ENCODE results near the gene NRL.

Gene NRL

DNA sequence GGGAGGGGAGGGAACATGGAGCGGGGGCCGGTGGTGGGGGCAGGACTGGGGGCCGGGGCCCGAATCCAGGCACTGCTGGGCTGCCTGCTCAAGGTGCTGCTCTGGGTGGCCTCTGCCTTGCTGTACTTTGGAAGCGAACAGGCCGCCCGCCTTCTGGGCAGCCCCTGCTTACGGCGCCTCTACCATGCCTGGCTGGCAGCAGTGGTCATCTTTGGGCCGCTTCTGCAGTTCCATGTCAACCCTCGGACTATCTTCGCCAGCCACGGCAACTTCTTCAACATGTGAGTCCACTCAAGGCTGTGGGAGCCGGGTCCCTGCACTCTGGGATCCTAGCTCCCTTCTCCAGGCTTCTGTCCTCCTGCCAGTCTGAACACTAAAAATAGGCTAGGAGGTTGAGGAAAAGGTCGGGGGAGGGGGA, 16.8 kb upstream of the NRL start:
- H3K9ac ChIP-seq (ENCODE audit: low read depth, low read length, poor library complexity, severe bottlenecking), result no peak overlapping the region
- H4K20me1 ChIP-seq (ENCODE audit: insufficient read depth, low read length, poor library complexity, severe bottlenecking), result peaks cover 3% of the 10 kb centered on the region
- H3K79me2 ChIP-seq (ENCODE audit: insufficient read depth, low read length), result peaks cover 6% of the 10 kb centered on the region
- H3K4me1 ChIP-seq (ENCODE audit: insufficient read depth, low read length, poor library complexity, severe bottlenecking), result peaks cover 27% of the 10 kb centered on the region
- H3K4me2 ChIP-seq (ENCODE audit: low read depth, low read length, poor library complexity, severe bottlenecking), result no peak overlapping the region
- H3K4me3 ChIP-seq (ENCODE audit: low read length, poor library complexity, severe bottlenecking), result no peak overlapping the region
- no peak overlapping the region for H2AFZ ChIP-seq (ENCODE audit: low read length)
- no peaks in the 10 kb centered on the region for H3K9me3 ChIP-seq (ENCODE audit: insufficient read depth, low read depth, low read length)
- no peaks in the 10 kb centered on the region for H3K9me2 ChIP-seq (replicated peaks; ENCODE audit: low read depth, low read length)
- no peaks in the 10 kb centered on the region for H3F3A ChIP-seq (ENCODE audit: low read depth)
- TF ChIP-seq, protein P1, sequence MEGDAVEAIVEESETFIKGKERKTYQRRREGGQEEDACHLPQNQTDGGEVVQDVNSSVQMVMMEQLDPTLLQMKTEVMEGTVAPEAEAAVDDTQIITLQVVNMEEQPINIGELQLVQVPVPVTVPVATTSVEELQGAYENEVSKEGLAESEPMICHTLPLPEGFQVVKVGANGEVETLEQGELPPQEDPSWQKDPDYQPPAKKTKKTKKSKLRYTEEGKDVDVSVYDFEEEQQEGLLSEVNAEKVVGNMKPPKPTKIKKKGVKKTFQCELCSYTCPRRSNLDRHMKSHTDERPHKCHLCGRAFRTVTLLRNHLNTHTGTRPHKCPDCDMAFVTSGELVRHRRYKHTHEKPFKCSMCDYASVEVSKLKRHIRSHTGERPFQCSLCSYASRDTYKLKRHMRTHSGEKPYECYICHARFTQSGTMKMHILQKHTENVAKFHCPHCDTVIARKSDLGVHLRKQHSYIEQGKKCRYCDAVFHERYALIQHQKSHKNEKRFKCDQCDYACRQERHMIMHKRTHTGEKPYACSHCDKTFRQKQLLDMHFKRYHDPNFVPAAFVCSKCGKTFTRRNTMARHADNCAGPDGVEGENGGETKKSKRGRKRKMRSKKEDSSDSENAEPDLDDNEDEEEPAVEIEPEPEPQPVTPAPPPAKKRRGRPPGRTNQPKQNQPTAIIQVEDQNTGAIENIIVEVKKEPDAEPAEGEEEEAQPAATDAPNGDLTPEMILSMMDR (conservative IDR thresholded peaks at IDR 0.05; ENCODE audit: low read length), result no peak
- no peak for TF ChIP-seq EZH2phosphoT487 (IDR thresholded peaks at IDR 0.05; ENCODE audit: borderline replicate concordance)
- H3K36me3 ChIP-seq (ENCODE audit: insufficient read depth, low read length), result no peaks in the 10 kb centered on the region
- no peaks in the 10 kb centered on the region for H3K27me3 ChIP-seq (ENCODE audit: insufficient read depth, low read length, poor library complexity, severe bottlenecking)

- Histone ChIP-seq H4K20me1 (ENCODE audit: insufficient read depth, low read length, poor library complexity, severe bottlenecking) (no peaks in the 10 kb centered on the region), H3F3A (ENCODE audit: low read depth) (no peaks in the 10 kb centered on the region), H3K9ac (ENCODE audit: low read depth, low read length, poor library complexity, severe bottlenecking) (peak overlapping the region; percentile 17), H3K9me3 (ENCODE audit: insufficient read depth, low read depth, low read length) (no peaks in the 10 kb centered on the region), H3K9me2 (replicated peaks; ENCODE audit: low read depth, low read length) (no peaks in the 10 kb centered on the region), H3K4me3 (ENCODE audit: low read length, poor library complexity, severe bottlenecking) (no peak overlapping the region), H3K27me3 (ENCODE audit: insufficient read depth, low read length, poor library complexity, severe bottlenecking) (no peaks in the 10 kb centered on the region), H2AFZ (ENCODE audit: low read length) (no peak overlapping the region), H3K4me2 (ENCODE audit: low read depth, low read length, poor library complexity, severe bottlenecking) (peak overlapping the region; percentile 12), H3K4me1 (ENCODE audit: insufficient read depth, low read length, poor library complexity, severe bottlenecking) (peaks cover 22% of the 10 kb centered on the region), H3K79me2 (ENCODE audit: insufficient read depth, low read length) (no peaks in the 10 kb centered on the region), H3K36me3 (ENCODE audit: insufficient read depth, low read length) (no peaks in the 10 kb centered on the region)
- no peak for TF ChIP-seq EZH2phosphoT487 (IDR thresholded peaks at IDR 0.05; ENCODE audit: borderline replicate concordance)
- TF ChIP-seq, protein P1 (conservative IDR thresholded peaks at IDR 0.05; ENCODE audit: low read length), result no peak
Measured at GRCh38 chr14:24130717-24131548, 16.2 kb upstream of the NRL start.

DNA sequence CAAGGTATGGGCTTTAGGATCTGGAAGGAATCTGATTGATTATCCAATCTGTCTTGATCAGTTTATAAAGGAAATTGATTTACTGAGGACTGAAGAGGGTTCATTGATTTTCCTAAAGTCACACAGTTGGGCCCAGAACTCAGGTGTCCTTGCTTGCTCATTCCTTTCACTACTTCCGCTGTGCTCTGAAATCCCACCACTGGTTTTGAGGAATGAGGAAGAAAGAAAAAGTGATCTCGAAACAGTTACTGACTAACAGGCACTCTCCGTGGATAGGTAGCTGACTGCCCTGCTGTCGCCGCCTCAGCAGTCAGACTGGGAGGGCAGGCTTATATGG, 15.6 kb upstream of the NRL start, which contains the start of gene FITM1:
Gene FITM1 (plus strand): TSS at position 280 of the 337 bp plus-strand sequence. CDS start 905 bp downstream, outside the sequence.
- no peak within 1 kb of the TSS for H2AFZ ChIP-seq (ENCODE audit: low read length)
- peak within 1 kb of the TSS; percentile 17 for H3K9ac ChIP-seq (ENCODE audit: low read depth, low read length, poor library complexity, severe bottlenecking)

More for the DNA sequence above, 15.6 kb upstream of the NRL start, which contains the start of gene FITM1:
- H4K20me1 ChIP-seq (ENCODE audit: insufficient read depth, low read length, poor library complexity, severe bottlenecking), result no peaks in the 10 kb centered on the region
- H3K9me3 ChIP-seq (ENCODE audit: insufficient read depth, low read depth, low read length), result no peaks in the 10 kb centered on the region
- no peaks in the 10 kb centered on the region for H3K79me2 ChIP-seq (ENCODE audit: insufficient read depth, low read length)
- no peaks in the 10 kb centered on the region for H3K9me2 ChIP-seq (replicated peaks; ENCODE audit: low read depth, low read length)
- H3K36me3 ChIP-seq (ENCODE audit: insufficient read depth, low read length), result no peaks in the 10 kb centered on the region
- H3K27me3 ChIP-seq (ENCODE audit: insufficient read depth, low read length, poor library complexity, severe bottlenecking), result no peaks in the 10 kb centered on the region
- TF ChIP-seq EZH2phosphoT487 (IDR thresholded peaks at IDR 0.05; ENCODE audit: borderline replicate concordance), result no peak
- TF ChIP-seq, protein P1 (conservative IDR thresholded peaks at IDR 0.05; ENCODE audit: low read length), result no peak
- H3K4me2 ChIP-seq (ENCODE audit: low read depth, low read length, poor library complexity, severe bottlenecking), result peak within 1 kb of the TSS; percentile 12
- no peaks in the 10 kb centered on the region for H3F3A ChIP-seq (ENCODE audit: low read depth)
- peaks cover 19% of the 10 kb centered on the region for H3K4me1 ChIP-seq (ENCODE audit: insufficient read depth, low read length, poor library complexity, severe bottlenecking)
- H3K4me3 ChIP-seq (ENCODE audit: low read length, poor library complexity, severe bottlenecking), result no peak within 1 kb of the TSS
